Neural progenitor cell (in vitro differentiated cells): ENCODE data around the gene APOC4. TPM values are rescaled to one million over a fixed set of nuclear protein-coding genes. Genes with fewer than 3 reads are reported as not detected.

ENCODE experiments used
- DNase-seq: peaks from one replicate; pipeline ENCODE4 v3.0.0-alpha.2; 2016; ENCODE audit warnings: low spot score
- H2AFZ ChIP-seq: fragments of 200-600 bp; sonication (generic); replicated peaks from 2 replicates; pipeline ENCODE4 v1.6.1; 2016; ENCODE audit warnings: antibody characterized with exemption
- H3F3A ChIP-seq: fragments of 200-600 bp; sonication (generic); 2 replicates; pipeline ENCODE4 v1.6.1; 2016; ENCODE audit warnings: antibody characterized with exemption, low read depth
- H3K27ac ChIP-seq: fragments of 200-600 bp; sonication (generic); 2 replicates; pipeline ENCODE4 v1.5.1; 2016; ENCODE audit warnings: mild to moderate bottlenecking
- H3K27me3 ChIP-seq: fragments of 200-600 bp; sonication (generic); 2 replicates; pipeline ENCODE4 v1.6.1; 2016; ENCODE audit warnings: mild to moderate bottlenecking, moderate library complexity
- H3K36me3 ChIP-seq: fragments of 200-600 bp; sonication (generic); 2 replicates; pipeline ENCODE4 v1.5.1; 2016
- H3K4me1 ChIP-seq: fragments of 200-600 bp; sonication (generic); 2 replicates; pipeline ENCODE4 v1.6.1; 2016; ENCODE audit warnings: mixed run types
- H3K4me2 ChIP-seq: fragments of 200-600 bp; sonication (generic); 2 replicates; pipeline ENCODE4 v1.6.1; 2016
- H3K4me3 ChIP-seq: fragments of 200-600 bp; sonication (generic); 2 replicates; pipeline ENCODE4 v1.5.1; 2016
- H3K79me2 ChIP-seq: fragments of 200-600 bp; sonication (generic); 2 replicates; pipeline ENCODE4 v1.6.1; 2016; ENCODE audit warnings: low read depth
- H3K9ac ChIP-seq: fragments of 200-600 bp; sonication (generic); 2 replicates; pipeline ENCODE4 v1.6.1; 2016
- H3K9me3 ChIP-seq: fragments of 200-600 bp; sonication (generic); 2 replicates; pipeline ENCODE4 v1.5.1; 2016; ENCODE audit warnings: low read depth
- H4K20me1 ChIP-seq: fragments of 200-600 bp; sonication (generic); 2 replicates; pipeline ENCODE4 v1.6.1; 2016; ENCODE audit warnings: low read depth
- H3K27ac Mint-ChIP-seq: 3 replicates; pipeline ENCODE4 v1.8.0; 2021; ENCODE audit warnings: mixed read lengths
- H3K27me3 Mint-ChIP-seq: 2 replicates; pipeline ENCODE4 v1.8.0; 2022; ENCODE audit warnings: low read depth, mild to moderate bottlenecking, inconsistent platforms, moderate library complexity, mixed read lengths; ENCODE audit not compliant: insufficient read depth
- H3K36me3 Mint-ChIP-seq: 3 replicates; pipeline ENCODE4 v1.8.0; 2021; ENCODE audit warnings: mixed read lengths
- H3K4me1 Mint-ChIP-seq: 3 replicates; pipeline ENCODE4 v1.8.0; 2021; ENCODE audit warnings: mixed read lengths
- H3K4me3 Mint-ChIP-seq: 3 replicates; pipeline ENCODE4 v1.8.0; 2021; ENCODE audit warnings: mild to moderate bottlenecking, moderate library complexity, mixed read lengths
- H3K9me3 Mint-ChIP-seq: 3 replicates; pipeline ENCODE4 v1.8.0; 2020; ENCODE audit warnings: mixed read lengths
- CTCF ChIP-seq: fragments of 200-600 bp; sonication (generic); IDR thresholded peaks from 2 replicates; pipeline ENCODE4 v1.5.1; 2017; ENCODE audit warnings: antibody characterized with exemption, mild to moderate bottlenecking
- EZH2 ChIP-seq: fragments of 200-600 bp; sonication (generic); IDR thresholded peaks from 2 replicates; pipeline ENCODE4 v1.6.1; 2017; ENCODE audit warnings: antibody characterized with exemption, mild to moderate bottlenecking, moderate library complexity
- EZH2phosphoT487 ChIP-seq: fragments of 200-600 bp; sonication (generic); IDR thresholded peaks from 2 replicates; pipeline ENCODE4 v1.6.1; 2017; ENCODE audit warnings: antibody characterized with exemption
- total RNA-seq: library from RNA; depleted of rRNA; stranded (reverse); fragments of >200 nt; gene quantifications from 2 replicates; pipeline ENCODE4 v1.2.3, GENCODE V29; 2015; ENCODE audit warnings: low replicate concordance

The APOC4 gene
- total RNA-seq, 1 donor from 2014 or later: not detected

- no peaks in the 10 kb centered on the region for H3K36me3 Mint-ChIP-seq
- no peaks in the 10 kb centered on the region for H3K79me2 ChIP-seq
- H3F3A ChIP-seq: no peaks in the 10 kb centered on the region
- H4K20me1 ChIP-seq: no peaks in the 10 kb centered on the region
- H3K4me2 ChIP-seq: no peak overlapping the region
- H3K4me1 ChIP-seq: no peaks in the 10 kb centered on the region
- no peak overlapping the region for H3K4me3 Mint-ChIP-seq
- no peak overlapping the region for H3K9ac ChIP-seq
- H3K36me3 ChIP-seq: no peaks in the 10 kb centered on the region
- no peak overlapping the region for H3K27ac Mint-ChIP-seq
- H3K27ac ChIP-seq: no peak overlapping the region
- no peaks in the 10 kb centered on the region for H3K9me3 Mint-ChIP-seq
- no peak for DNase-seq
- H3K27me3 ChIP-seq: no peaks in the 10 kb centered on the region
- TF ChIP-seq EZH2phosphoT487 (no peak), CTCF (no peak), EZH2 (no peak)
- no peak overlapping the region for H3K4me3 ChIP-seq
- H3K27me3 Mint-ChIP-seq: peaks cover 12% of the 10 kb centered on the region
- no peak overlapping the region for H2AFZ ChIP-seq
- H3K9me3 ChIP-seq: no peaks in the 10 kb centered on the region
- H3K4me1 Mint-ChIP-seq: peaks cover 9% of the 10 kb centered on the region
These were observed 10.5 kb upstream of the APOC4 start for GRCh38 chr19:44931541-44931940.

GRCh38 chr19:44939668-44940067 lies 2.4 kb upstream of the APOC4 start:
- H3K36me3 Mint-ChIP-seq: no peaks in the 10 kb centered on the region

GRCh38 chr19:44943801-44944249 lies 1.8 kb downstream of the APOC4 start:
- no peaks in the 10 kb centered on the region for H3K36me3 ChIP-seq
- H3K79me2 ChIP-seq: no peaks in the 10 kb centered on the region
- Mint-ChIP-seq H3K9me3 (no peaks in the 10 kb centered on the region), H3K4me3 (no peak overlapping the region), H3K27ac (no peak overlapping the region), H3K36me3 (no peaks in the 10 kb centered on the region), H3K27me3 (peaks cover 4% of the 10 kb centered on the region), H3K4me1 (no peaks in the 10 kb centered on the region)
- H3K4me1 ChIP-seq: no peaks in the 10 kb centered on the region
- H3K27ac ChIP-seq: no peak overlapping the region
- DNase-seq: no peak
- no peak overlapping the region for H2AFZ ChIP-seq
- no peaks in the 10 kb centered on the region for H3F3A ChIP-seq
- H4K20me1 ChIP-seq: no peaks in the 10 kb centered on the region
- no peaks in the 10 kb centered on the region for H3K9me3 ChIP-seq
- H3K4me3 ChIP-seq: no peak overlapping the region
- H3K27me3 ChIP-seq: no peaks in the 10 kb centered on the region
- no peak for TF ChIP-seq EZH2
- TF ChIP-seq CTCF: no peak
- TF ChIP-seq EZH2phosphoT487: no peak
- no peak overlapping the region for H3K4me2 ChIP-seq
- no peak overlapping the region for H3K9ac ChIP-seq

More at GRCh38 chr19:44939668-44940067, 2.4 kb upstream of the APOC4 start:
- Histone ChIP-seq H2AFZ (no peak overlapping the region), H3K27me3 (no peaks in the 10 kb centered on the region), H3K4me1 (no peaks in the 10 kb centered on the region), H3K9ac (no peak overlapping the region), H3K36me3 (no peaks in the 10 kb centered on the region), H3K27ac (no peak overlapping the region), H3K4me2 (no peak overlapping the region), H3K4me3 (no peak overlapping the region), H3K9me3 (no peaks in the 10 kb centered on the region), H3F3A (no peaks in the 10 kb centered on the region), H4K20me1 (no peaks in the 10 kb centered on the region), H3K79me2 (no peaks in the 10 kb centered on the region)
- peaks cover 4% of the 10 kb centered on the region for H3K4me1 Mint-ChIP-seq
- no peak for DNase-seq
- TF ChIP-seq CTCF: no peak
- TF ChIP-seq EZH2: no peak
- no peak for TF ChIP-seq EZH2phosphoT487
- H3K27me3 Mint-ChIP-seq: peaks cover 7% of the 10 kb centered on the region
- H3K27ac Mint-ChIP-seq: no peak overlapping the region
- H3K9me3 Mint-ChIP-seq: no peaks in the 10 kb centered on the region
- no peak overlapping the region for H3K4me3 Mint-ChIP-seq
